ENCODE results near the gene TUBGCP4.

The TUBGCP4 gene

GRCh38 chr15:43329960-43330779, 40.7 kb upstream of the TUBGCP4 start, which contains the start of gene LCMT2:
LCMT2 (minus strand) TSS chr15:43330573; CDS start chr15:43330489, 84 bp downstream.
- Histone ChIP-seq H2AFZ (peak within 1 kb of the TSS; percentile 96), H3K4me2 (ENCODE audit: low read length) (peak within 1 kb of the TSS; percentile 97), H3K4me1 (peaks cover 9% of the 10 kb centered on the region), H3K79me2 (no peaks in the 10 kb centered on the region), H3K27ac (peak within 1 kb of the TSS; percentile 88), H3K36me3 (ENCODE audit: control insufficient read depth, insufficient read depth, low read length) (no peaks in the 10 kb centered on the region), H3K9ac (peak within 1 kb of the TSS; percentile 53), H3K4me3 (ENCODE audit: low read depth, low read length) (peak within 1 kb of the TSS; percentile 98), H3K27me3 (ENCODE audit: control insufficient read depth, insufficient read depth, low read length) (no peaks in the 10 kb centered on the region), H3K9me3 (ENCODE audit: control insufficient read depth, low read length) (no peaks in the 10 kb centered on the region)
- no peak for TF ChIP-seq CTCF (IDR thresholded peaks at IDR 0.05)

- no peaks in the 10 kb centered on the region for H3K9me3 ChIP-seq (ENCODE audit: control insufficient read depth, low read length)
- no peaks in the 10 kb centered on the region for H3K36me3 ChIP-seq (ENCODE audit: control insufficient read depth, insufficient read depth, low read length)
- peak overlapping the region; percentile 97 for H3K4me2 ChIP-seq (ENCODE audit: low read length)
- no peak overlapping the region for H3K9ac ChIP-seq
- H3K4me3 ChIP-seq (ENCODE audit: low read depth, low read length): peak overlapping the region; percentile 98
- H3K27ac ChIP-seq: peak overlapping the region; percentile 88
- peaks cover 9% of the 10 kb centered on the region for H3K4me1 ChIP-seq
- no peaks in the 10 kb centered on the region for H3K79me2 ChIP-seq
- H2AFZ ChIP-seq: peak overlapping the region; percentile 96
- no peak for TF ChIP-seq CTCF (IDR thresholded peaks at IDR 0.05)
- H3K27me3 ChIP-seq (ENCODE audit: control insufficient read depth, insufficient read depth, low read length): no peaks in the 10 kb centered on the region
Observed at GRCh38 chr15:43330780-43331087, 40.2 kb upstream of the TUBGCP4 start.

- Histone ChIP-seq H3K36me3 (ENCODE audit: control insufficient read depth, insufficient read depth, low read length) (no peaks in the 10 kb centered on the region), H3K9me3 (ENCODE audit: control insufficient read depth, low read length) (no peaks in the 10 kb centered on the region)
Observed at GRCh38 chr15:43346305-43346704, 24.6 kb upstream of the TUBGCP4 start.

DNA sequence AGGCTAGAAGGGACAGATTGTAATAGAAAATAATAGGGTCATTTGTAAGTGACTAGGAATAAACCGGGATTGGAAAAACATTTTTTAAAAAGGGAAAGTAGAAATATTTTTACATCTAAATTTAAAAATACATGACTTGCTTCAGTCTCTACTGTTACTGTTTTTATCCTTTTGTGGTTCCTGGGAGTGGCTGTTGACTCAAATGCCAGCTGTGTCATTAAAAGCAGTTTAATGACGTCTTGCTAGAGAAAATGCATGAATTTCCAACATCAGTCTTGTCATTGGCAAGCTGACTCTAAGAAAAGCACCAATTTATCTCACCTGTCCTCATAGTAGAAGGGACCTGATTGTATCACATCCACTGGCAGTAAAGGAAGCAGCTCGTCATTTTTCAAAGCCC, 23.8 kb upstream of the TUBGCP4 start:
- no peak overlapping the region for H2AFZ ChIP-seq
- H3K4me2 ChIP-seq (ENCODE audit: low read length): no peak overlapping the region
- H3K79me2 ChIP-seq: no peaks in the 10 kb centered on the region
- no peaks in the 10 kb centered on the region for H3K36me3 ChIP-seq (ENCODE audit: control insufficient read depth, insufficient read depth, low read length)
- no peaks in the 10 kb centered on the region for H3K9me3 ChIP-seq (ENCODE audit: control insufficient read depth, low read length)
- H3K4me3 ChIP-seq (ENCODE audit: low read depth, low read length): no peak overlapping the region
- TF ChIP-seq CTCF (IDR thresholded peaks at IDR 0.05): no peak
- no peaks in the 10 kb centered on the region for H3K27me3 ChIP-seq (ENCODE audit: control insufficient read depth, insufficient read depth, low read length)
- no peak overlapping the region for H3K9ac ChIP-seq
- H3K4me1 ChIP-seq: no peaks in the 10 kb centered on the region
- H3K27ac ChIP-seq: no peak overlapping the region

More at GRCh38 chr15:43346305-43346704, 24.6 kb upstream of the TUBGCP4 start:
- H3K27me3 ChIP-seq (ENCODE audit: control insufficient read depth, insufficient read depth, low read length): no peaks in the 10 kb centered on the region
- no peak overlapping the region for H2AFZ ChIP-seq
- no peak overlapping the region for H3K9ac ChIP-seq
- no peak overlapping the region for H3K27ac ChIP-seq
- H3K79me2 ChIP-seq: no peaks in the 10 kb centered on the region
- TF ChIP-seq CTCF (IDR thresholded peaks at IDR 0.05): no peak
- no peaks in the 10 kb centered on the region for H3K4me1 ChIP-seq
- H3K4me3 ChIP-seq (ENCODE audit: low read depth, low read length): no peak overlapping the region
- no peak overlapping the region for H3K4me2 ChIP-seq (ENCODE audit: low read length)

Data from parathyroid adenoma (tissue), 2 donors.